HG03060 (cell line): Measurements from ENCODE around the gene SBNO2.
"Not testable (repeated sequence)": the region's sequence is repeated elsewhere in the genome, so short reads cannot be mapped to it uniquely, and the experiment has no call there.

ENCODE experiments used
- ATAC-seq: cut with Tn5 transposase; IDR thresholded peaks from one replicate; pipeline ENCODE4 v1.9.1; 2021; ENCODE audit warnings: low read depth, moderate number of reproducible peaks; ENCODE audit not compliant: unreplicated experiment

Gene SBNO2

DNA sequence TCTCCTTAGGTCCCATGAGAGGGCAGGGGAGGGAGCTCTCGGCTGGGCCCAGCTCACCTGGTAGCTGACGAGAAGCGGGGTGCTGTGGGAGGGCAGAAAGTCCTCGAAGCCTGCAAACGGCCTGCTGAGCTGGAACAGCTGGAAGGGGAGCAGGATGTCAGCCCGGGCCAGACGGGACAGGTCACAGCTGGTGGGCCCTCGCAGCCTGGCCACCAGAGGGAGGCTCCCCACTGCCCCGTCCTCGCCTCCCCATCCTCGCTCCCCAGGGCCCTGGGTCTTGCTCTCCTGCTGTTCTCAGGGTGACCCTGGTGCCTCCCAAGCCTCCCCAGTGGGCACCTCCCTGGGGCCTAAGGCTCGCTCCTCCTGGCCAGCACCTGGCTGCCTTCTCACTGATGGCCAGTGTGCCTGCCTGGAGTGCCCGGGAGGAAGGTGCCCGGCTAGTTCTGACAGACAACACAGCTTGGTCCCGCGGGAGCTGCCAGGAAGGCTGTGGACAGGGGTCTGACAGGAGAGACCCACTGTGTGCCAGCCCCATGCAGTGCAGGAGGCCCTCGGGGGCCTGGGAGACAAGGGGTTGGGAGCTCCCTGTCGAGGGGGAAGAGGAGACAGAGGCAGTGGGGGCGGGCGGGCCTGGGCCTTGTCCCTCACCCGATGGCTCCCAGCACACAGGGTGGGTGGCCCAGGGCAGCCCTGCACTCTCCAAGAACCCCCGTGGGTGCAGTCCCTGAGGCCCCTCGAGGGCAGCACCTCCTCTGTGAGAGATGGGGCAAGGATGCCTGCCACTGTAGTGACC, 50.0 kb downstream of the SBNO2 start:
- no peak for ATAC-seq

DNA sequence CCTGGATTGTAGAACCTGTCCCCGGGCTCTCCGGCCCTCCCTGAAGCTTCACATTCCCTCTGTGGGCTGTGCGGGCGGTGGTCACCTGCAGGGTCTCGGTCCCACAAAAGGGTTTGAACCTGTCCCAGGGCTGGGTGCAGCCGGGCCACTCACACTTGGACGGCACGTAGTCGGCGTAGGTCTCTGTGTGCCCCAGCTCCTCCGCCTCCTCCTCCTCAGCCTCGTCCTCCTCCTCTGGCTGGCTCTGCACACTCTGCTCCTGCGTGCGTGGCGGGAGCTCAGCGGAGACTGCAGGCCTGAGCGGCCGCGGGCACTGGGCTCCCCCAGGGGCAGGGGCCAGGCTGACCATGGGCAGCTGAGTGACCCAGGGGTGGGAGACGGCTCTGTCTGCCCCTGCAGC, 50.7 kb downstream of the SBNO2 start:
- ATAC-seq: no peak

DNA sequence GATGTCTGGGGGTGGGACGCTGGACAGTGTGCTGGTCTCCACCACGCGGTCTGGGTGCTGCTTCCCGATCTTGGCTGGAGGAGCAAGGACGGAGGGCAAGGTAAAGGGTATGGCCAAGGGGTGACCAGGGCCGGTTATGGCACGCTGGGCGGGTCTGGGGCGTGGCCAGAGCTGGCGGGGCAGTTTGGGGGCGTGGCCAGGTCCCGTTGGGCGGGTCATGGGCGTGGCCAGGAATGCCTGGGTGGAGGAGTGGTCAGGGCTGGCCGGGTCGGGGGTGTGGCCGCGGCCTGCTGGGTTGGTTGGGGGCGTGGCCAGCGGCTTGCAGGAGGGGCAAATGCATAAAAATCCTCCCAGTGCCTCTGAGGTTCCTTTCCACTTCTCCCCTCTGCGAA, 51.1 kb downstream of the SBNO2 start:
- ATAC-seq: no peak

DNA sequence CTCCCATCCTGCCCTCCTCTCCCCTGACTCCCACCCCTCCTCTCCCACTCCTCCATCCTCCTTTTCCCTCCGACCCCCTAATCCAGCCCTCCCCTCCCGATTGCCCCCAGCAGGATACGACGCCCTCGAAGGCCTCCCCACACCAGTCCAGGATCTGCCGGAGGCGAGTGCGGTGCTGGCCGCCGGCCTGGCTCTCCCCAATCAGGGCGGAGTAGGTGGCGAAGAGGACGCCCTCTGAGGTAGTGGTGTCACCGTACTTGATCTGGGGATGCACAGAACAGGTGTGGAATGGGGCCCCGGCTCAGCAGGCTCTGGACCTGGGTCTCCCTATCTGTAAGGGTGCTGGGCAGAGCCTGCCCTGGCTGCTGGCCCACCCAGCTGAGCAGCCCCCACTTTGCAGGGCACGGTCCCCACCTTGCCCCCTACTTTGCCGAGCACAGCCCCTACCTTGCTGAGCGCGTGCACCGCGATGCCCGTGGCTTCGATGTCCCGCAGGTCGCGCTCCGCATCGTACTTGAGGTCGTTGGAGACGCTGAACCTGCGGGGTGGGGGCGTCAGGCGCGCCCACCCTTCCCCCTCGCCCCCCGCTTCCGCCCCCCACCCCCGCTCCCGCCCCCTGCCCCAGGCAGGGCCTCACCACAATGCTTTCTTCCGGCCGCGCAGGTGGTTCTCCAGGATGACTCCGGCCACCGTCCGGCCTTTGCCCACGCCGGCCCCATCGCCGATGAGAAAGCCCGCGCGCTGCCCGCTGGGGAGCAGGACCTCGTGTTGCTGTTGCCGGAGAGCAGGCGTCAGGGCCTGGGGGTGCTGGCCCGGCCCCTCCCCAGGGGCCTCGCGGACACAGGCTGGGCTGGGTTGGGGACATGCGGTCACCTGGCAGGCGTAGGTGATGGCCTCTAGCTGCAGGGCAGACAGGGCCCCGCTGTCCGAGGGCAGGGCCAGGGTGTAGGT, 51.8 kb downstream of the SBNO2 start:
- ATAC-seq: no peak

DNA sequence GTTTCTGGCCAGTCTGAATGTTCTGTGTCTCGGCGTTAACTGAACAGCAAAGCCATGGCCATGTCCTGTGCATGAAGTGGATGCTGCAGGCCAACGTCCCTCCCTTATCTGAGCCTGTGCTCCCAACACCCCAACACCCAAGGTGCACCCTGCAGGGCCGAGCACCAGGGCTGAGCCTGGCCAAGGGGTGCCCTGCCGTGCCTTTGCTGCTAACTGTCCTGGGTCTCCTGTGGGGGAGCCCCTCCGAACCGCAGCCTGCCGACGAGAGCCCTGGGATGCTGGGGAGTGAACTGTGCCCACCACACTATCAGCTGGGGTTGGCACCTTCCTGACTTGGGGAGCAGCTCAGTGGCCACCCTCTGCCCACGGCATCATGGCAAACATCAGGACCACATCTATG, 52.7 kb downstream of the SBNO2 start:
- no peak for ATAC-seq

DNA sequence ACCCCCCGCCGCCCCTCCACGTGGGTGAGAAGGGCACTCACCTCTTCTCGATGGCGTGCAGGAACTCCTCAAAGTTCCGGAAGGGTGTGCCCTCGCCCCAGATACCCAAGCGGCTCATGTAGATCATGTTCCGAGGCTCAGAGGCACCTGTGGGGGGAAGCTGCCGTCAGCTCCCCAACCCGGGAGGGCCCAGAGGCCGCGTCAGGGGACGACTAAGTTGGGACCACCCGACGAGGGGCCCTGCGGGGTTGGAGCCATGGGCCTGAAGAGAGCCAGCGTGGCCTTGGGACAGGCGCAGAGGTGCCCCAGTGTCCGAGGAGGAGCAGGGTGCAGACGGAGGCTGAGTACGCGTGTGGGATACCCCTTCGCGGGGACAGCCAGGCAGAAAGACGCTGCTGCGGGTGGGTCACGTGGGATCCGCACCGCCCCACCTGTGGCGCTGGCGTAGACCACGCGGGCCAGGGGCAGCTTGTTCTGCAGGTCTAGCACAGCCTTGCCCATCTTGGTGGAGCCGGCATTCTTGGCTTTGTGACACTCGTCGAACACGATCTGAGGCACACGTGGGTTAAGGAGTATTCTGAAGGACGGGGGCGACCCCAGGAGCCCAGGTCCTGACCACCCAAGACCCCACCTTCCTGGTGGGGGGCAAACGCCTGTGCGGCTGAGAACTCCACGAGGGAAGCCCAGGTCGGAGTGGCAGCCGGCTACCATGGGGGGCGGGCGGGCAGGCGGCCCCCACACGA, 54.4 kb downstream of the SBNO2 start:
- no peak for ATAC-seq

DNA sequence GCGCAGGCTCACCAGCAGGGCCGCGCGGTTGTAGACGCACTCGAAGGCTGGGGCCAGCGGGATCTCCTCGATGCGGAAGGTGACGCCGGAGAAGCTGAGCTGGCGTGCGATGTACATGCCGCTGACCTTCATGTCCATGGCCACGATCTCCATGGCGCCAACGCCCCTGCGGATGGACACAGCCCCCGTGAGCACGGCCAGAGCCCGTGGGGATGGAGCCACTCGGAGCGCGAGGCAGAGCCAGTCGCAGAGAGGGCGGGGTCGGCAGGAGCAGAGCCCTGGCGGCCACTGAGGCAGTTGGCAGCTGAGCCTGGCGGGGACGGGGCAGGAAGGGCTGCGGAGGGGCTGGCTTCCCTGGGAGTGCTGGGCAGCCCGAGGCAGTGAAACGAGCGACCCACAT, 55.1 kb downstream of the SBNO2 start:
- ATAC-seq: no peak

DNA sequence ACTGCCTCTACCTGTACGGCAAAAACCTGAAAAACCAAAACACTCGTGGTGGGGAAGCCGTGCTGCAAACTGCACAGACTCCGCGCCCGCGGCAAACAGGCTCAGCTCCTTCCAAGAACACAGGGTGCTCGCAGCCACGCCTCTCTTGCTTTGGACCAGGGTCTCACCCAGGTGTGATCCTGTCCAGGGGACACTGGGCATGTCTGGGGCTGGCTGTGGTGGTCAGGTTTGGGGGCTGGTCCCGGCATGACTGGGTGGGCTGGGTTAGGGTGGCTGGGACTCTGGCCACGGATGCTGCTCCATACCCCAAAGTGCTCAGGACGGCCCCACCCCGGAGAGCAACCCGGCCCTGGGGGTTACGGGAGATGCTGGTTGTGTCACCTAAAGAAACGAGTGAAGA, 56.4 kb downstream of the SBNO2 start:
- no peak for ATAC-seq

DNA sequence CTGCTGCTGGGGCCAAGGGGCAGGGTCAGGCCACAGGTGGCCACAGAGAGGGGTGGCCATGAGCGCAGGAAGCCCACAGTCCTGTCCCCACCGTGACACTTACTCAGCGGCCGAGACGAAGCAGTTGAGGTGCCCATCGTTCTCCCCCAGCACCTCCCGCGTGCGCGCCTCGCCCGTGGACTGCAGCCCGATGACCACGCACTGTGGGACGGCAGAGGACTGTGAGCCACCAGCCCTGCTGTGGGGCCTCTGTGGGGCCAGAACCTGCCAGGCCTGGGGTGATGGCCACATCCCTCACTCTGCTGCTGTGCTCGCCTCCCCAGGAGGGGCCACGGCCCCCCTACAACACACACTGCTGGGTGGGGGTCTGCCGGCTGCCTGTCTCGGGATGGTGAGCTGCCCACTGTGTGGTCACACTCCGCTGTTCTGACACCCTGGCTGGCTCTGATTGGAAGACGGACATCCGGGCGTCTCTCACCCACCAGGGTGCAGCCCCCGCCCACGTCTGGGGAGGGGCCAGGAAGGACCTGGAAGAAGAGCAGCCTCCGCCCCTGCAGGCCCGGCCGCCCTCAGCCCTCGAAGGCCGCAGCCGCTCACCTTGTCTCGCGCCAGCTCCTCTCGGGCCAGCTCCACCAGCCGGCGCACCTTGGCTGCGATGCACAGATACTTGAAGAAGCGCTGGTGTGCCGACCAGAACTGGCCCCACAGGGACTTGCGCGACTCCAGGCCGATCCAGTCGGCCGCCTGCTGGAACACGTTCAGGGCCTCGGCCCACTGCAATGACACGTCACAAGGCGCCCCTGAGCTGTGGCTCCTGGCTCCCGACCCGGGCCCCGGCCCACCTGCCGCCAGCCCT, 57.1 kb downstream of the SBNO2 start:
- ATAC-seq: no peak

DNA sequence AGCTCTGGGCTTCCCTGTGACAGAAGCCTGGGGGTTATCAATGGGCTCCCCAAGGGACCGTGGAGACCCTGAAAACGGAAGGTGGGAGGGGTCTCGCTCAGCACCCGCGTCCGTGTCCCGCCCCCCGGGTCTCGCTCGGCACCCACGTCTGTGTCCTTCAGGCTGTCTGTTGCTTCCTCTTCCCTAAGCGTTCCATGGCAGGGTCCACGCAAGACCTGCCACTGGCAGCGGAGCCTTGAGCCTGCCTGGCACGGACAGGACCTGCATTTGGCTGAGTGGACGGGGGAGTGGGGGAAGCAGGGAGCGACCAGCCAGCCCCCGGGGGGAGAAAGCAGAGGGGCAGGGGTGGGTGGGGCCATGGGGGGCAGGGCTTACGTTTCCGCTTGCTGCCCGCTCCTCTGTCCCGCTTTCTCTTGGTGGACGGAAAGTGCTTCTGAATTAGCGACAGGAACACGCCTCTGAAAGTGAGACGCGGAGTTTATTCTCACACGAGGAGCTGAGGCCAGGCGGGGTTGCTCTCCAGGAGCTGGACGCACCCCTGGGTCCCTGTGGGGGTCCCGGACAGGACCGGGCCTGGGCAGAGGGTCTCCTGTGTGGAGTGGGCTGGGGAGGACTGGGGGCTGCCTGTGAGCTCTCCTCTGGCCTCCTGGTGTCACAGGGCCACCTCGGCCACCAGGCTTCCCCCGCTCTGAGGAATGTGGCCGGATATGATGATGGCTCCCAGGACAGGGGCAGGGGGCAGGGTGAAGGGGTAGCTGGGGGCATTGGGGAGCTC, 58.2 kb downstream of the SBNO2 start:
- no peak for ATAC-seq

DNA sequence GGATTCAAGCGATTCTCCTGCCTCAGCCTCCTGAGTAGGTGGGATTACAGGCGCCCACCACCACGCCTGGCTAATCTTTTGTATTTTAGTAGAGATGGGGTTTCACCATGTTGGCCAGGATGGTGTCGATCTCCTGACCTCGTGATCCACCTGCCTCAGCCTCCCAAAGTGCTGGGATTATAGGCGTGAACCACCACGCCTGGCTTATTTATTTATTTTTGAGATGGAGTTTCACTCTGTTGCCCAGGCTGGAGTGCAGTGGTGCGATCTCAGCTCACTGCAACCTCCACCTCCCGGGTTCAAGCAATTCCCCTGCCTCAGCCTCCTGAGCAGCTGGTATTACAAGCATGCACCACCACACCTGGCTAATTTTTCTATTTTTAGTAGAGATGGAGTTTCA, 59.3 kb downstream of the SBNO2 start:
- ATAC-seq: not testable (repeated sequence)

DNA sequence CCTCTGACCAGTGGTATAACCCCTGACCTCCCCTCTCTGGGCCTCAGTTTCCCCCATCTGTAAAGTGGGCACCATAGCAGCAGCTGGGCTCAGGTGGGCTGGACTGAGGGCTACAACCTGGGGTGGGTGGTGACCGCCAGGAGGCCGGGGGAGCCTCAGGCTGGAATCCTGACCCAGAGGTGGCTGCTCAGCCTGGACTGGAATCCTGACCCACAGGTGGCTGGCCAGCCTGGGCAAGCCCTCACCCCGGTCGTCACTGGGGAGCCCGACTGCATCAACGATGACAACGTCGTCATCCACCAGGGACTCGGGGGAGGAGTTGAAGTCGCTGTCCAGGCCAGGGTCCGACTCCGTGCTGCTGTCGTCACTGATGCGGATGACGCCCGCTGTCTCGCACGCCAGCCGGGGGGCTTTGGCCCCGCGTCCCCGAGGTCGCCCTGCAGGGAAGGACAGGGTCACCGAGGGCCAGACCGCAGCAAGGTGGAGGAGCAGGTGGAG, 60.0 kb downstream of the SBNO2 start:
- no peak for ATAC-seq

DNA sequence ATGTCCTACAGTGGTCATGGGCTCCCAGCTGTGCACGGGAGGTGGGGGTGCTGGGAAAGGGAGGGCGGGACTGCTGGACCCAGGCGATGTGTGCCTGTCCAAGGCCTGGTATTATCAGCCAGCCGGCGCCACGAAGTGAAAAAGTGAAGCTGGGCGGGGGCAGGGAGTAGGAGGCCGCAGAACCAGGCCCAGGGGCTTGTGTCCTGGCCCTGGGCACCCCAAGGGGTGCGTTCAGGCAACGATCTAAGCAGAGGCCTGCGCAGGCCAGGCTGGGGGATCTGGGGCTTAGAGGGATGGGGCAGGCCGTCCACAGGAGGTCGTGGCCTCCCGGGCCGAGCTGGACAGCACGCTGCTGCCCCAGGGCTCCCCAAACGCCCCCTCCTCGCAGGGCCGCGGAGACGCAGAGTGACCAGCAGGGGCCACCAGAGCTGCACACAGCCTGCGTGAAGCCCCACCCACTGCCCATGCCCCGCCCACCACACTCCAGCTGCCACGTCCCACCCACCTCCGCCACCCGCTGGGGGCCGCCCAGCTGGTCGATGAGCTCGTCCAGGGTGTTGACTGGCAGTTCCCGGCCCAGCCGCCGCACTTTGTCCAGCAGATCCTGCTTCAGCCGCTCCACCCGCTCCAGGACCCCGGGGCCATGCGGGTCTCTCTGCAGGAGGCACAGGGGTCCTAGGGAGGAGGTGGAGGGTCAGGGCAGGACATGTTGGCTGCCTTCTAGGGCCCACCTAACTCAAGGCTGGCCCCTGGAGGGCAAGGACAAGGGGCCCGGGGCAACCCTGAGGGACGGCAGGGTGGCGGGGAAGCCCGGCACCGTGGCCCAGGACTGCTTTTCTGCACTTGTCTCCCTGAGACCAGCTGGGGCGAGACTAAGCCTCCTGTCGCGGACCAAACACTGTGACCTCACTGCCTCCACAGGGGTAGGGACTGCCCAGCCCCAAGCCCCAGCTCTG, 60.8 kb downstream of the SBNO2 start:
- no peak for ATAC-seq

DNA sequence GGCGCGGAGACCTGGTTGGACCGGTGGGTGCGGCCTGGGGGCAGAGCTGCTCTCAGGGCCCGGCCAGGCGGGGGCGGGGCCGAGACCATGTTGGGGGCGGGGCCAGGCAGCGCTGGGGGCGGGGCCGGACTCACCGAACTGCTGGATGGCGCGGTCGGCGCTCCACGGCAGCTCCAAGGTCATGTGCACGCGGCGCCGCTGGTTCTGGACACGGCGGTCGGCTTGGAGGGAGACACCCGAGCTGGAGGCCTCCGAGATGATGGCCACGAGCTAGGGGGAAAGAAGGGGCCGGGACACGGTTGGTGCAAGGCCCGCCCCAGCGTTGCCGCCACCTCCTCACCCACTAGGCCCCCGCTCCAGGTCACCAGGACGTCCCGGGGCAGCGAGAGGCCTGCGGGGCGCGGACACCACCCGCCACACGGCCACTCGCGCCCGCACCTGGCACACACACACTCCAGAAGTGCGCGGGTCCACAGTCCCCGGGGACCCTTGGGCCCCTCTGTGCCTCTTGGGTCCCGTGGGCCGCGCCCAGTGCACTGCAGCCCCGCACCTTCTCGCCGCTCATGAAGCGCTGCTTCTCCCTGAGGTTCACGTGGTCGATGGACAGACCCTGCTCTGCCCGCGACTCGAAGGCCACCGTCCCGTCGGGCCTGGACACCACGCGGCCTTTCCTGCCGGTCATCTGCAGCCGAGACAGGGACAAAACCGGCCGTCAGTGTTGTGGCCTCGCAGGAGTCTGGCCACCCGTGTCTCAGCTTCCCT, 61.6 kb downstream of the SBNO2 start:
- no peak for ATAC-seq

DNA sequence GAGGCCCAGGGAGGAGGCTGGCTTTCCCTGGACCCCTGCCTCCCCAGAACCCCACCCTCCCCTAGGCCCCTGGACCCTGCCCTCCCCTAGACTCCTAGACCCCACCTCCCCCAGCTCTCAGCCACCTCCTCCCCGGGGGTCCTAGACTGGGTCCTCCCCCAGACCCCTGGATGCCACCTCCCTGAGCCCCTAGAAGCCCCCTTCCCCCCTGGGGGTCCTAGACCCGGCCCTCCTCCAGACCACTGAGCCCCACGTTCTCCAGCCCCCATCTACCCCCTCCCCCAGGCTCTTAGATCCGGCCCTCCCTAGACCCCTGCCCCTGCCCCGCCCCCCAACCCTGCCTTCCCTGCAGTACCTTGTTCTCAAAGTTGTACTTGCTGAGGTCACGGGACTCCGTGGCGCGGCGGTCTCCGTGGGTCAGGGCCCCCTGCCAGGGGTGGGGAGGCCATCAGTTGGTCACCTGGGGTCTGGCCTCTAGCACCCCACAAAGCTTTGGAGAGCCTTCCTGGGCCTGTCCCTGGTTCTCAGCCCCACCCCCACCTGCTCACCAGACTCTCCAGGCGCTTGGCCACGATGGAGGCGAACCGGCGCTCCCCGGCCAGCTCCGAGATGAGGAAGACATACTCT, 62.3 kb downstream of the SBNO2 start:
- ATAC-seq: no peak

DNA sequence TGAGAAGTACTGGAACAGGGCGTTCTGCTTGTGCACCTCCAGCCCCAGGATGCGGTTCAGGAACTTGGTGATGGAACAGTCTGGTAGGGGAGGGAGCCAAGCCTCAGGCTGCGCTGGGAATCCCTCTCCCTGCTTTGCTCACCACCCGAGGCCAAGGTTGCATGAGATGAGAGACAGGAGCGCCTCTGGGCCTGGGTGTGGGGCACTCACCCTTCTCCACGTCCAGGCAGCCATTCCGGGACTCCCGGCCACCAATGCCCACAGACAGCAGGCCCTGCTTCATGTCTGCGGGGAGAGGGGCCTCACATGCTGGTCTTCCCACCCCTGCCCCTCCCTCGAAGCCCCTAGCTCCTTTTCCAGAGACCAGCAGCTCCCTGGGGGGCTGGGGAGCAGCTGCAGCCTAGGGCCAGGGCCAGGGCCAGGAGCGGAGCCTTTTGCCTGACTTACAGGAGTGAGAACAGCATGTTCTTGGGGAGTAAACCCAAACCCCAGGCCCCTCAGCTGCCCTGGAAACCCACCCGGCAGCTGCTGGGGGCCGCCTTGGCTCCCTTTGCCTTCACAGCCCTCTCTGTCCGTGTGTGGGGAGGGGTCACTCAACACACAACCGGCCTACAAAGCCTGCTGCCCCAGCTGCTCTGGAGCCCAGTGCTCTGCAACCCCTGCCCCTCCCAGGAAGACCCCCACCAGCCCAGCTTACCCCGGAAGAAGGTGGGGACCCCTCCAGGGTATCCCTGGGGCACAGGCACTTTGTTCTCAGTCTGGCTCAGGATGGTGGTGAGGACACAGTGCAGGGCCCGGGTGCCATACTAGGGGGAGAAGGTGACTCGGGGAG, 63.0 kb downstream of the SBNO2 start:
- no peak for ATAC-seq
